Measurements from ENCODE around the gene MMAB.

MMAB gene

GRCh38 chr12:109573029-109573913 is at the start of gene MMAB, which contains the start of gene MVK:
Gene MMAB, minus strand, starts transcription at chr12:109573504. Its CDS starts 24 bp downstream, at chr12:109573480.
Gene MVK, plus strand, starts transcription at chr12:109573794. Its CDS starts 1,029 bp downstream, at chr12:109574823.
- DNase-seq (ENCODE audit: low spot score), result peak; percentile 99

GRCh38 chr12:109621901-109622364 is 48.6 kb upstream of the MMAB start:
- no peak for DNase-seq (ENCODE audit: low spot score)

DNA sequence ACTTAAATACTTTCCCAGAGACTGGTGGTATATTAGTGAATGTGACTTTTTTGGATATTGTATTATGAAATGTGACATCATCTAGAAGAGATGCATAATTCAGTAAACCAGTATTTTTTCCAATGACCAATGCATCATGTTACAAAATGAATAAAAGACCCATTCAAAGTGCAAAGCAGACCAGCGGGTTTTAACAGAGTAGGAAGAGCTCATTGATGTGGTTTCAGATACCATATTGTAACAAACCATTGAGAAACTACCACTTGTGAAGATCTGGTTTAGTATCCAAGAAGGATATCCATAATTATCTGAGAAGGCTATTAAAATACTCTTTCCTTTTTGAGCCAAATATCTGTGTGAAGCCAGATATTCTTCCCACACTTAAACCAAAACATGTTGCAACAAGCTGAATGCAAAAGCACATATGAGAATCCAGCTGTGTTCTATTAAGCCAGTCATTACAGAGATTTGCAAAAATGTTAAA is 47.9 kb upstream of the MMAB start:
- peak; percentile 70 for DNase-seq (ENCODE audit: low spot score)

- DNase-seq (ENCODE audit: low spot score), result no peak
These were observed 45.8 kb upstream of the MMAB start for GRCh38 chr12:109619002-109619604.

DNA sequence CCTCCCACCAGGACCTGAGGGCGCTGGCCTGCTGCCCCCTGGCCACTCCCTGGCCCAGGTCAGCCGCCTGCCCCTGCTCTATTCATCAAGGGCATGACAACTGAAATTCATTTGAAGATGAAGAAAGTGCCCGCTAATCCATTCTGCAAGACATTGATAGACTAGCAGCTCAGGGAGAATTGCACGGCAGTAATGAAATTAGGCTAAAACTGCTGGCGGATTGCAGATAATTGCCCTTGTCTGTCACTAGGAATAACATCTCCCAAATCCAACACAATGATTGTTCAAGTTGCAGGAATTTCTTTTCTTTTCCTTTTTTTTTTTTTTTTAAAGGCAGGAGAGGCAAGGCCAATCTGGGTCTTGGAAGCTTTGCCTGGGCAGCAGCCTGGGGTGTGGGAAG is 44.8 kb upstream of the MMAB start:
- DNase-seq (ENCODE audit: low spot score), result no peak

- DNase-seq (ENCODE audit: low spot score), result no peak
These were observed 44.2 kb upstream of the MMAB start for GRCh38 chr12:109617491-109617890.

DNA sequence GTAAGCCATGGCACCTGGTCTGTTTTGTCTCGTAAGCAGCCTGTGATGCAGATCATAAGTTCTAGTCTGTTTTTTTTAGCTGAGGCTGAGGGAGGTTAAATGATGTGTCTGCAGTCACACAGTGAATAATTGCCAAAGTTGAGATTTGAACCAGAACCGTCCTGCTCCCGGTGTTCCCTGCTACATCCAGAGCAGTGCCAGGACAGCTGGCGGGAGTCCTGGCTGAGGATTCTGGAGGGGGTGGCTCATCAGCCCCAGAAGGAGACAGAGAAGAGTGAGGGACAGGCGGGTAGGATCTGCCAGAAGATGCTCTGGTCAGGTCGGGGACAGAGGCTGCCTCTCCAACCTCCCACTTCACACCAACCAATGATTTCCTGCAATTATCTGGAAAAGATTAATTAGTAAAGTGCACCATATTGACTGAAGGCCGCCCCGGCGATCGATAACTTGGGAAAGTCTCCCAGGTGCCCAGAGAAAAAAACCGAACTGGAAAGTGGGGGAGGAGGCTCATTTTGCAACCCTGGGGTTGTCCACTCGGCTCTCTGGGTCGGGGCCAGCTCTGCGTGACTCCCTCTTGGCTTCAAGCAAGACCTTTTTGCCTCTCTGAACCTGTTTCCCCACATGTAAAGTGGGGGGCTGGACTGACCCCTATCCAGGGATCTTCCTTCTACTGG is 42.4 kb upstream of the MMAB start:
- DNase-seq (ENCODE audit: low spot score), result no peak

GRCh38 chr12:109613649-109614455 is 40.5 kb upstream of the MMAB start:
- no peak for DNase-seq (ENCODE audit: low spot score)

DNA sequence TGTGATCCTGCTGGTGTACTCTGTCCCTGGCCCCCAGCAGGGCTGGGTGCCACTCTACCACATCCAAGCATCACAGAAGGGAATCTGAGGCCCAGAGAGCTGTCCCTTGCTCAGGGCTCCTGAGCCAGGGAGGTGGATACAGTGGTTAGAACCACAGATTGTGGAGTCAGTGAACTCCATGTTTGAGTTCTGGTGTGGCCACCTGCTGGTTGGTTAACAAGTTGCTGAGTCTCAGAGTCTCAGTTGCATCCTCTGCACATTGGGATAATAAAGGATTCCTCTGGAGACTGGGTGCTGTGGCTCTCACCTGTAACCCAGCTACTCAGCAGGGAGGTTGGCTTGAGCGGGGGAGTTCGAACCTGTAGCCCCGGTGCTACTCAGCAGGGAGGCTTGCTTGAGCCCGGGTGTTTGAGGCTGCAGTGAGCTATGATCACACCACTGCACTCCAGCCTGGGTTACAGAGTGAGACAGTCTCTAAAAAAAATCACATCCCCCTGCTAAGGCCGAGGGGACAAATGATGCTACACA is 39.7 kb upstream of the MMAB start:
- DNase-seq (ENCODE audit: low spot score), result peak; percentile 40

DNA sequence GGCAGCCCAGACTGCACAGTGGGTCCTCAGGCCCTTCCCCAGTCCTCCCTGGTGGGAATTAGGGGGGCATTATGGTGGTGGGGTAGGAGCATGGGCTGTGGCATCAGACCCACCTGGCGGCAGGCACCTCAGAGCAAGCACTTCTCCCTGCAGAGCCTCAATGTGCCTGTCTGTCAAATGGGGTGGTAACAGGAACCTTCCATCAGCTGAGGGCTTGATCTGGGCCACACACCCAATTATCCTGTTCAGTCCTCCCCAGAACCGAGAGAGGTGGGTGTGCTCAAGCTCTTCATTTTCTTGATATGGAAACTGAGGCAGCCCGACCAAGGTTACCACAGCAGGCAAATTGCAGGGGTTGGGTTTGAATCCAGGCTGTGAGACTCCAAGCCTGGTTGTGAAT is 38.7 kb upstream of the MMAB start:
- DNase-seq (ENCODE audit: low spot score), result no peak

GRCh38 chr12:109611223-109611622 is 37.9 kb upstream of the MMAB start:
- DNase-seq (ENCODE audit: low spot score), result no peak

GRCh38 chr12:109610523-109610922 is 37.2 kb upstream of the MMAB start:
- no peak for DNase-seq (ENCODE audit: low spot score)

GRCh38 chr12:109609342-109609741 is 36.0 kb upstream of the MMAB start:
- no peak for DNase-seq (ENCODE audit: low spot score)

- DNase-seq (ENCODE audit: low spot score), result no peak
These were observed 35.5 kb upstream of the MMAB start for GRCh38 chr12:109608793-109609192.

DNA sequence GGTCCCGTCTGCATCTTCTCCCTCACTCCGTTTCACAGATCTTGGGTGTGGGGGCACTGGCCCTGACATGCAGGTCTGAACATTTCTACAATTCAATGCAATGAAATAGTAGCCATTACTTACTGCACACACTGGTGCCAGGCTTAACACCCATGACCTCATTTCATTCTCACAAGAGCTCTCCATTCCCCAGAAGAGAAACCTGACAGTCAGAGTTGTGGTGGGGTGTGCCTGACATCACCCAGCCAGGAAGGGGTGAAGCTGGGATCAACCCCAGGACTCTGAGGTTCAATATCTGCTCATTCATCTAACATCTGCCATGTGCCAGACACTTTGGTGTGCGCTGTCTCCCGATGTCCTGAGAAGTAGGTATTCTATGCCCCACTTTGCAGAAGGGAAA is 35.0 kb upstream of the MMAB start:
- DNase-seq (ENCODE audit: low spot score), result no peak

DNA sequence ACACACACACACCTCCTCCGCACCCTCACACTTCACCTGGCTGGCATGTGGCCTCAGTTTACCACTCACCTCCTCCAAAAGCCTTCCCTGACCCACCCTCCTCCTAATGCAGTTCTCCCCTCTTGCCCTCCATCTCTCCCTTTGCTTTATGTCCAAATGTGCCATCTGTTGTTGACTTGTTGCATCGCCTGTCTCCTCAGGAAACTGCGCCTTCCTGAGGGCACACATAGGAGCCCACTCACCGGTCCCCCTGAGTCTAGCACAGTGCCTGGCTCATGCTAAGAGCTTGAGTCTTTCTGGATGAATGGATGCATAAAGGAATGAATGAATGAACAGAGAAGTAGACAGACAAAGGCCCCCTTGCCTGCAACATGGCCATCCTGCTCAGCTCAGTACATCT is 34.3 kb upstream of the MMAB start:
- no peak for DNase-seq (ENCODE audit: low spot score)

DNA sequence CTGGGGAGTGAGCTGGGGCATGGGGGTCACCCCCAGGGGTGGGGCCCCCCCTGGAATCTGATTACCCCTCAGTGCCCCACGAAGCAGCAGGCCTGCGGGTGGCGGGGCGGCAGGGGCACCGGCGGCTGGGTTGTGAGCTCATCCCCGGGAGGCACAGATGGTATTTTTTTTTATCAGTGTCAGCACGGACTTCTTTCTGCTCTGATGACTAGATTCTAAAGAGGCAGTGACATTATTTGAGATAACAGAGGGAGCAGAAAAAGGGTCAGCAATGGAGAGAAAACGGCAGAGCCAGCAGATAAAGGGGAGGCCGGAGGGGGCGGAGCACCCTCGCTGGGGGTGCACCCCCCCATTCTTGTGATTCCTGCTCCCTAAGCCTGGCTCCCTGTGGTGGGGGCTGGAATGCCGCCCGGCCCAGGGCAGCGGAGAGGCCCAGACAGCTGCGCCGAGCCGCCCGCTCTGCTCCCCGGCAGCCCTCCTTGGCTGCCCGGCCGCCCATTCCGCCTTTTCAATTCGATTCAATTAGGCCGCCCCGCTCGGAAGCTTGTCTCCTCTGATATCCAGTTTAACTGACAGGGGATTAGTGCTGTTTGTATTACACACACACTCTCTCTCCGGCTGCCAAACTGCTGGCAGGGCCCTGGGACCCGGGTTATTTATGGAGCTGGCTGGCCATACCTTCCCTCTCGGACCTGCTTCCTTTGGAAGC is 33.2 kb upstream of the MMAB start:
- peak; percentile 39 for DNase-seq (ENCODE audit: low spot score)

GRCh38 chr12:109605599-109606228 is 32.4 kb upstream of the MMAB start:
- no peak for DNase-seq (ENCODE audit: low spot score)

GRCh38 chr12:109605016-109605415 is 31.7 kb upstream of the MMAB start:
- DNase-seq (ENCODE audit: low spot score), result no peak

- DNase-seq (ENCODE audit: low spot score), result no peak
These were observed 30.9 kb upstream of the MMAB start for GRCh38 chr12:109604132-109604585.
